Thyroid gland (tissue), 4 donors: ENCODE data around the gene LETM1. TPM values are rescaled to one million over a fixed set of nuclear protein-coding genes. Genes with fewer than 3 reads are reported as not detected.

ENCODE experiments used
- DNase-seq, 2 donors: peaks; one replicate each; pipeline ENCODE4 v3.0.0-alpha.2; 2019
- H3K27ac ChIP-seq, 3 donors: fragments of 200-600 bp; sonication (generic); 1 replicate in 2 of 3; 2 replicates in 1 of 3; pipeline ENCODE4 v1.5.1; 2016 to 2019; ENCODE audit warnings: mild to moderate bottlenecking in 1 of 3, moderate library complexity in 1 of 3
- H3K27me3 ChIP-seq: fragments of 200-600 bp; sonication (generic); one replicate; pipeline ENCODE4 v1.5.1; 2019
- H3K36me3 ChIP-seq, 2 donors: fragments of 200-600 bp; sonication (generic); one replicate each; pipeline ENCODE4 v1.5.1; 2016 to 2019
- H3K4me1 ChIP-seq, 2 donors: fragments of 200-600 bp; sonication (generic); one replicate each; pipeline ENCODE4 v1.5.1; 2017 to 2019
- H3K4me3 ChIP-seq, 3 donors: fragments of 200-600 bp; sonication (generic); replicated peaks in 1 of 3; 1 replicate in 2 of 3; 2 replicates in 1 of 3; pipeline ENCODE4 v1.5.1; 2016; ENCODE audit warnings: mild to moderate bottlenecking in 1 of 3
- H3K9me3 ChIP-seq: fragments of 200-600 bp; sonication (generic); one replicate; pipeline ENCODE4 v1.5.1; 2017
- CTCF ChIP-seq, 6 experiments: fragments of 200-600 bp in 3 of 6; fragments of 450-650 bp in 3 of 6; sonication (generic) in 3 of 6; IDR thresholded peaks; one replicate each; pipeline ENCODE4 v1.5.1; 2016 to 2019; ENCODE audit warnings: antibody characterized with exemption in 6 of 6, mild to moderate bottlenecking in 2 of 6, inconsistent platforms in 1 of 6, moderate library complexity in 1 of 6
- POLR2A ChIP-seq, 2 donors: fragments of 450-650 bp; IDR thresholded peaks; one replicate each; pipeline ENCODE4 v1.6.1; 2017; ENCODE audit warnings: antibody characterized with exemption in 2 of 2, mild to moderate bottlenecking in 2 of 2, moderate library complexity in 1 of 2
- WGBS, 2 donors: methylation state at CpG; one replicate each; pipeline ENCODE4 v1.1.5; 2017; 5-methylcytosine and 5-hydroxymethylcytosine counted together
- intact Hi-C: fragments of 100-400 bp; cut with DNase I; formaldehyde crosslinking; loops from one replicate; pipeline ENCODE4 v1.15.1; 2023
- total RNA-seq, 4 donors: library from RNA; depleted of rRNA; stranded (reverse); fragments of >200 nt; gene quantifications; one replicate each; pipeline ENCODE4 v1.2.3, GENCODE V29; 2016

The LETM1 gene
- total RNA-seq, 4 donors from 2014 or later: 30.1 to 58.4 (median 49.0) TPM

GRCh38 chr4:1762264-1763010 lies 93.5 kb downstream of the LETM1 start:
- H3K4me3 ChIP-seq: no peak overlapping the region
- no peaks in the 10 kb centered on the region for H3K9me3 ChIP-seq
- DNase-seq: no peak
- 90% methylated on average over 10 to 17 of the region's 20 CpGs for WGBS, 2 donors
- H3K4me1 ChIP-seq: peaks cover 12 to 21% of the 10 kb centered on the region in 2 donors
- no peak overlapping the region for H3K27ac ChIP-seq
- TF ChIP-seq CTCF (IDR thresholded peaks at IDR 0.05): no peak
- TF ChIP-seq POLR2A (IDR thresholded peaks at IDR 0.05): no peak
- no peaks in the 10 kb centered on the region for H3K36me3 ChIP-seq
- H3K27me3 ChIP-seq: no peaks in the 10 kb centered on the region
- intact Hi-C loops: no loop called here

Other genes with a start within 250 kb of the LETM1 start
- 10 to 100 TPM; 17.5 to 34.9 (median 21.7) TPM for gene FAM53A, start 171.8 kb downstream of the LETM1 start, total RNA-seq
- 10 to 100 TPM; 41.2 to 48.5 (median 43.3) TPM for gene SLBP, start 143.8 kb downstream of the LETM1 start, total RNA-seq
- 100 to 1,000 TPM in 2 of 4 donors, 10 to 100 TPM in 2; 64.8 to 138 (median 106) TPM for gene TMEM129, start 134.8 kb downstream of the LETM1 start, total RNA-seq
- gene TACC3, start 134.6 kb downstream of the LETM1 start, total RNA-seq: 10 to 100 TPM in 1 of 4 donors, 1 to 10 TPM in 3; 4.8 to 10.3 (median 5.1) TPM
- gene FGFR3, start 62.9 kb downstream of the LETM1 start, total RNA-seq: 1 to 10 TPM in 2 of 4 donors, under 1 TPM in 2; 0.78 to 5.1 (median 1.6) TPM
- gene NSD2, start 15.2 kb upstream of the LETM1 start, total RNA-seq: 10 to 100 TPM; 30.9 to 63.7 (median 40.3) TPM
- gene NELFA, start 152.8 kb upstream of the LETM1 start, total RNA-seq: 10 to 100 TPM; 23.2 to 39.3 (median 28.7) TPM
- 1 to 10 TPM; 1.3 to 1.8 (median 1.5) TPM for gene NAT8L, start 203.2 kb upstream of the LETM1 start, total RNA-seq